Activated T-cell treated with anti-CD3 and anti-CD28 coated beads for 1 hour (primary cell): ENCODE data around the gene PRDM15.

Source experiments
- DNase-seq: peaks from one replicate; pipeline ENCODE4 v3.0.0-alpha.2; 2020; ENCODE audit warnings: low read depth

Gene PRDM15

GRCh38 chr21:41839387-41840000 lies 39.6 kb downstream of the PRDM15 start:
- DNase-seq: no peak

GRCh38 chr21:41837756-41838297 lies 41.3 kb downstream of the PRDM15 start:
- no peak for DNase-seq

DNA sequence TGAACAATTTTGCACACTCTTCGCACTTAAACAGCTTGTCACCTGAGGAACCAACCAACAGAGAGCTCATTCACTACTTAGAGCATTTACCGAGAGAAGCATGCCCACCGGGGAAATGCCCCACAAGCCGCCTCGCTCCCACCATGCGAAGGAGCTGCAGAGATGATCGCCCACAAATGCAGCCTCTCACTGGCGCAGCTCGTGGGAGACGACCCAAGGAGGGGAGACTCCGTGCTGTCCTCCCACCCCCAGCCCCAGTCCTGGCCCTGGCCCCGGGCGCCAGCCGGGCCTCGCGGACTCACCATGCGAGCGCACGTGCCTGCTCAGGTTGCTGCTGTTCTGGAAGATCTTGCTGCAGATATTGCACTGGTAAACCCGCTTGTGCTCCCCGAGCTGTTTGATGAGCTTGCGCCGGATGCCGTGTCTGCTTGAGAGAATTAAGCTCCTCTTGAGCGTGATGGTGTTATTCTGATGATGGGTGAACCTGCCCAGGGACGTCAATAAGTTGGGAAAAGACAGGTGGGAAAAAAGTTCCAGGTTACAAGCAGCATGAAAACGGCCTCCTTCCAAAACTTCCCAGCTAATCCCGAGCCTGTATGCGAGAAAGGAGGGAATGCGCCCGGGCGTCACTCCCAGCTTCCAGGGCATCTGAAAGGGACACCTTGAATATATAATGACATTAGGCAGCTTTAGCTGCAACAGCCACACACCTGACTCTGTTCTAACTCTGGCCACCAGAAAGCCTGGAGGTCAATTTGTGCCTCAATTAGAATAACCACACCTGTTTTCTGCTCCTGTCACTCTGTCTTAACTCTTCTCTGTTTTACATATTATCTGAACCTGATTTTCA lies 42.8 kb downstream of the PRDM15 start:
- DNase-seq: no peak

GRCh38 chr21:41835711-41836154 lies 43.4 kb downstream of the PRDM15 start:
- no peak for DNase-seq

GRCh38 chr21:41834926-41835663 lies 44.0 kb downstream of the PRDM15 start:
- no peak for DNase-seq

GRCh38 chr21:41834252-41834925 lies 44.8 kb downstream of the PRDM15 start:
- no peak for DNase-seq

- no peak for DNase-seq
Observed at GRCh38 chr21:41833497-41834115, 45.5 kb downstream of the PRDM15 start.

DNA sequence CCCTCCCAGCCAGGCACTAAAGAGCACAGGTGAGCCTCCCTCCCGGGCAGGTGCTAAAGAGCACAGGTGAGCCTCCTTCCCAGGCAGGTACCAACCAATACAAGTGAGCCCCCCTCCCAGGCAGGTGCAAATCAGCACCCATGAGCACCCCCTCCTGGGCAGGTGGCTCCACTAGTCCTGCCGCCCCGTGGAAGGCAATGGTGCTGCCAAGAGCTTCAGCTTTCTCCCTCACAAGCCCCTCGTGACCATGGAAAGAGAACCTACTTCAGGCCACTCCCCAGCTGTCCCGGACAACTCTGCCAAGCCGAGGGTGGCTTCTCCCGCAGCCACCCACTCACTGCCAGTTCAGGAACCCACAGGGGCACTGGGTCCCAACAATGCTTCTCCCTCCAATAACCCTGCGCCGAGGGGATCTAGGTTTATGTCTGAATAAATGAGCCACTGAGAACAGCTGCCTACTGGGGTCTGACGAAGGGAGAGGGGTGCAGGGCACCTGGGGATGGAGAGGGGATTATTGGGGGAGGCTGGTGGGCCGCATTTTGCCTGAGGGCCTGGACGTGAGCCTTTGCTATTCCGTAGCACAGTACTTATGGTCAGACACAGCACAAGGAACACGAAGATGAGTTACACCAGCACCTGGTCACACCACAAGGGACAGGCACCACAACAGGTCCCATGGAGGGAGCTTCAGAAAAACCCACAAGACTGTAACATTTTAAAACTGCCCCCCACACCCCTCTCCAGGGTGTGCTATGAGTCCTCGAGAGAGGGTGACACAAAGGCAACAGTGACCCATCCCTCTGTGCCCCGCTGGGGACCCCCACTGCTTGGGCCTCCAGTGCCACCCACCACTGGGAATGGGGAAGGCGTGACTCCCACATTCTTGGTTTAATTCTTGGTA lies 46.3 kb downstream of the PRDM15 start:
- no peak for DNase-seq

DNA sequence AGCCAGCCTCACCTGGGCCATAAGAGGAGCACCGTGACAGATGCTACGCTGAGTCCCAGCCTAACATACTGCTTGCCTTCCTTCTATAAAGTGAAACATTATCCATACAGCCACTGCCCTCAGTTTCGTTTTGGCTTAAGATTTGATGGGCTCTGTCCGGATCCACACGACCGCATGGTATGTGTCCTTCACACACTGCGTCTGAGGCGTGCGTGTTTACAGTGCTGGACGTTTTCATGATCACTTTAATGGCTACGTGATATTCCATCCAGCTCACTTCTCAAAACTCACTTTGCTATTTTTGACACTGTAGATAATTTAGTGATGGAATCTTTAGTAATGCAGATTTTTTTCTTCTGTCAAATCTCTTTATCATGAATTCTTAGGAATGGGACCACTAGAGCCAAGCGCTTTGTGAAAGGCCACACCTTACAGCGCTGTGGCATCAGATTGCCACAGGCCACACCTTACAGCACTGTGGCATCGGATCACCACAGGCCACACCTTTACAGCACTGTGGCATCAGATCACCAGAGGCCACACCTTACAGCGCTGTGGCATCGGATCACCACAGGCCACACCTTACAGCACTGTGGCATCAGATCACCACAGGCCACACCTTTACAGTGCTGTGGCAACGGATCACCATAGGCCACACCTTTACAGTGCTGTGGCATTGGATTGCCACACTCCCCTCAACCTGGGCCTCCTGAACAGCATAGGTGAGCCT lies 47.1 kb downstream of the PRDM15 start:
- no peak for DNase-seq

GRCh38 chr21:41831453-41831831 lies 47.7 kb downstream of the PRDM15 start:
- no peak for DNase-seq

GRCh38 chr21:41830764-41831452 lies 48.2 kb downstream of the PRDM15 start:
- no peak for DNase-seq

GRCh38 chr21:41830145-41830707 lies 48.9 kb downstream of the PRDM15 start:
- no peak for DNase-seq

- no peak for DNase-seq
Observed at GRCh38 chr21:41828884-41829360, 50.2 kb downstream of the PRDM15 start.

- no peak for DNase-seq
Observed at GRCh38 chr21:41827951-41828883, 50.9 kb downstream of the PRDM15 start.

DNA sequence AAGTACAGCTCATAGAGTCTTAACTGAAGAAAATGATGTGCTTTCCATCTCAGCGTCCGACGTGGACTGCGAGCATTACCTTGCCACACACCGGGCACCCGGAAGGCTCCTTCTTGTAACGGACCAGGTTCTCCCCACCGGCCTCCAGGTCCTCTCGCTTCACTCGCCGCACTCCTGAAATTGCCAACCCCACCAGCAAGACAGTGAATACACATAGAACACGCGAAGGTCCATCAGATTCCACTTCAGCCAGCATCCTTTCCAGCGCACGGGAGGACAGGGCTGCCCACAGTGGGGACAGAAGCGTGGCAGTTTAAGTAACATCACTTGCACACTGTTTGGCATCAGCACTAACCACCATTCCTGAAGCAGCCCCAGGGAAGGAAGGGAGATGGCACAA lies 53.3 kb downstream of the PRDM15 start:
- no peak for DNase-seq

DNA sequence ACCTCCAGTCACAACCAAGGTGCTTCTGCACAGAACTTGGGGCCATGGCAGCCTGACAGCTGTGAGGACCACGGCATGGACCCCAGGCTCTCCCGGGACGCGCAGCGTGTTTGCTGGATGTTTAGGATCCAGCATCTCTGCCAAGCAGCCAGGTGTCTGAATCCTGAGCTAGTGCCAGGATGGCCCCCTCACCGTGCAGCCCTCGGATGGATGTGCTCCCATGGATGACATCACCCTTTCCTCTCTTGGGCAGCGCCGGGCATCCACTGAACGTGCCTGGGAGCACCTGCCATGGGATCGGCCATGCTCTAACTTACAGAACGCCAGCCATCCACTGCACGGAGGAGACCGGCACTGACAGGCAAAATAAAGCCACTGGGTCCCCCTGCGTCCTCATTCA lies 53.9 kb downstream of the PRDM15 start:
- no peak for DNase-seq

GRCh38 chr21:41824466-41825207 lies 54.5 kb downstream of the PRDM15 start:
- DNase-seq: no peak
